Stomach (tissue), 9 donors: ENCODE data around the gene POT1. TPM values are rescaled to one million over a fixed set of nuclear protein-coding genes. Genes with fewer than 3 reads are reported as not detected.

Experiments used
- DNase-seq, 2 donors: peaks; one replicate each; pipeline versions ENCODE4 v3.0.0 to v3.0.0-alpha.2; 2013 to 2019
- H3K27ac ChIP-seq, 5 donors: fragments of 200-600 bp in 4 of 5; sonication (generic) in 4 of 5; one replicate each; pipeline ENCODE4 v1.5.1; 2013 to 2019; ENCODE audit warnings: mild to moderate bottlenecking in 1 of 5, moderate library complexity in 1 of 5
- H3K27me3 ChIP-seq, 3 donors: fragments of 200-600 bp; sonication (generic); one replicate each; pipeline ENCODE4 v1.5.1; 2017 to 2019; ENCODE audit warnings: mixed run types in 1 of 3
- H3K36me3 ChIP-seq, 4 donors: fragments of 200-600 bp; sonication (generic); 1 replicate in 3 of 4; 2 replicates in 1 of 4; pipeline ENCODE4 v1.5.1; 2016 to 2019
- H3K4me1 ChIP-seq, 4 donors: fragments of 200-600 bp; sonication (generic); one replicate each; pipeline ENCODE4 v1.5.1; 2016 to 2019
- H3K4me3 ChIP-seq, 4 donors: fragments of 200-600 bp; sonication (generic) in 3 of 4; one replicate each; pipeline ENCODE4 v1.5.1; 2016 to 2019; ENCODE audit warnings: mild to moderate bottlenecking in 1 of 4
- H3K9me3 ChIP-seq, 4 donors: fragments of 200-600 bp; sonication (generic); one replicate each; pipeline ENCODE4 v1.5.1; 2016 to 2019
- EP300 ChIP-seq: sonication (generic); formaldehyde crosslinking; IDR thresholded peaks from one replicate; pipeline ENCODE4 v1.6.1; 2017; ENCODE audit warnings: antibody characterized with exemption
- POLR2A ChIP-seq, 4 donors: fragments of 450-650 bp; IDR thresholded peaks; one replicate each; pipeline ENCODE4 v1.6.1; 2016; ENCODE audit warnings: antibody characterized with exemption in 4 of 4, control low read depth in 2 of 4, mild to moderate bottlenecking in 1 of 4, moderate library complexity in 1 of 4
- POLR2AphosphoS5 ChIP-seq, 3 donors: sonication (generic); formaldehyde crosslinking; IDR thresholded peaks; one replicate each; pipeline ENCODE4 v1.6.1; 2016; ENCODE audit warnings: antibody characterized with exemption in 3 of 3
- WGBS, 5 donors: extraction: QIAGEN DNeasy Blood & Tissue Kit in 3 of 5; methylation state at CpG; one replicate each; pipeline versions ENCODE4 v1.1.5 to v1.1.7; 2013 to 2018; 5-methylcytosine and 5-hydroxymethylcytosine counted together
- intact Hi-C: fragments of 100-400 bp; cut with DNase I; formaldehyde crosslinking; loops from one replicate; pipeline ENCODE4 v1.15.1; 2023; ENCODE audit warnings: low total_unique reads
- polyA plus RNA-seq, 3 donors: library from polyadenylated mRNA; stranded (reverse); fragments of 200-250 nt; gene quantifications; one replicate each; pipeline ENCODE4 v1.2.3, GENCODE V29; 2013
- total RNA-seq, 5 donors: library from RNA; depleted of rRNA; stranded (reverse); fragments of >200 nt; gene quantifications; one replicate each; pipeline versions ENCODE4 v1.1.0 to v1.2.3, GENCODE V29; 2014 to 2016
- TF ChIP-seq, protein P1 (sequence below), 7 experiments: fragments of 450-650 bp in 4 of 7; fragments of 200-600 bp in 3 of 7; sonication (generic) in 3 of 7; IDR thresholded peaks; one replicate each; pipeline ENCODE4 v1.5.1; 2016 to 2019; ENCODE audit warnings: antibody characterized with exemption in 7 of 7, control low read depth in 2 of 7, mild to moderate bottlenecking in 1 of 7
- donor health status: healthy with polysubstance abuse.
- donor health status: Bipolar disorder and iron deficiency.
- donor health status: healthy.

The POT1 gene
- total and polyA plus RNA-seq, 8 donors, result 4.3 to 47.5 (median 8.9) TPM

DNA sequence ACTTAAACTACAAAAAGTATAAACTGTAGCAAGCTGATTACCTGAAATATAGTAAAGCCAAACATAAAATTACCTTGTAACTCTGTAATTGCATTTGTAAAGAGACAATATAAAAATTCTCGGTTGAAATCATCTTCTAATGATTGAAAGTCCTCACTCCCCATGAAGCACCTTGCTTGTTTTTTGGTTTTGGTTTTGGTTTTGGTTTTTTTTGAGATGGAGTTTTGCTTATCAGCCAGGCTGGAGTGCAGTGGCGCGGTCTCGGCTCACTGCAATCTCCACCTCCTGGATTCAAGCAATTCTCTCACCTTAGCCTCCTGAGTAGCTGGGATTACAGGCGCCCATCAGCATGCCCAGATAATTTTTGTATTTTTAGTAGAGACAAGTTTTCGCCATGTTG is 130.2 kb downstream of the POT1 start:
- intact Hi-C loops, result no loop called here
- Histone ChIP-seq H3K27ac (no peak overlapping the region), H3K27me3 (no peaks in the 10 kb centered on the region), H3K9me3 (no peaks in the 10 kb centered on the region), H3K4me1 (no peaks in the 10 kb centered on the region), H3K36me3 (no peaks in the 10 kb centered on the region), H3K4me3 (no peak overlapping the region)
- DNase-seq, result no peak
- TF ChIP-seq EP300, result no peak
- TF ChIP-seq, protein P1, sequence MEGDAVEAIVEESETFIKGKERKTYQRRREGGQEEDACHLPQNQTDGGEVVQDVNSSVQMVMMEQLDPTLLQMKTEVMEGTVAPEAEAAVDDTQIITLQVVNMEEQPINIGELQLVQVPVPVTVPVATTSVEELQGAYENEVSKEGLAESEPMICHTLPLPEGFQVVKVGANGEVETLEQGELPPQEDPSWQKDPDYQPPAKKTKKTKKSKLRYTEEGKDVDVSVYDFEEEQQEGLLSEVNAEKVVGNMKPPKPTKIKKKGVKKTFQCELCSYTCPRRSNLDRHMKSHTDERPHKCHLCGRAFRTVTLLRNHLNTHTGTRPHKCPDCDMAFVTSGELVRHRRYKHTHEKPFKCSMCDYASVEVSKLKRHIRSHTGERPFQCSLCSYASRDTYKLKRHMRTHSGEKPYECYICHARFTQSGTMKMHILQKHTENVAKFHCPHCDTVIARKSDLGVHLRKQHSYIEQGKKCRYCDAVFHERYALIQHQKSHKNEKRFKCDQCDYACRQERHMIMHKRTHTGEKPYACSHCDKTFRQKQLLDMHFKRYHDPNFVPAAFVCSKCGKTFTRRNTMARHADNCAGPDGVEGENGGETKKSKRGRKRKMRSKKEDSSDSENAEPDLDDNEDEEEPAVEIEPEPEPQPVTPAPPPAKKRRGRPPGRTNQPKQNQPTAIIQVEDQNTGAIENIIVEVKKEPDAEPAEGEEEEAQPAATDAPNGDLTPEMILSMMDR (IDR thresholded peaks at IDR 0.05), result no peak
- no peak for TF ChIP-seq POLR2AphosphoS5 (IDR thresholded peaks at IDR 0.05)
- TF ChIP-seq POLR2A (IDR thresholded peaks at IDR 0.05), result no peak
- WGBS, 5 donors, result 76 to 89% (median 83%) methylated on average over 6 of the region's 6 CpGs

DNA sequence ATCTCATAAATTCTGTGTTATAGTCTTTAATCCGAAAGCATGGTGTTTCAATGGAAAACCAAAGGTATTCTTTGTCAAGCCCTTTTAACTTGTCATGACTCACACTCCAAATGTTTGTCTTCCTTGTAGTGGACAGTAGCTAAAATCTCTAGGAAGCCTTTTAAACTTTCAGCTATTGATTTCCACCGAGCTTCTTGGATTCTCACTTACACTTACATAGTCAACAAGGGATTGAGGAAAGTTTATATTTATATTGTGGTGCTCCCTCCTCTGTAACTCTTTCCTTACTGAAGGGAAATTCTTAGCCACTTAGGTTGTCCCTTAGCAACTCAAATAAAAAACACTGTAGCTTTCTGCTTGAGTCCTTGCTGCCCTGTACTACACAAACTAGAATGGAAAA is 132.9 kb downstream of the POT1 start:
- Histone ChIP-seq H3K4me1 (no peaks in the 10 kb centered on the region), H3K4me3 (no peak overlapping the region), H3K27ac (no peak overlapping the region), H3K27me3 (no peaks in the 10 kb centered on the region), H3K9me3 (no peaks in the 10 kb centered on the region), H3K36me3 (no peaks in the 10 kb centered on the region)
- 31 to 62% (median 42%) methylated on average over 2 of the region's 2 CpGs for WGBS, 5 donors
- DNase-seq, result no peak
- intact Hi-C loops, result no loop called here
- TF ChIP-seq, protein P1 (IDR thresholded peaks at IDR 0.05), result no peak
- TF ChIP-seq POLR2AphosphoS5 (IDR thresholded peaks at IDR 0.05) (no peak), POLR2A (IDR thresholded peaks at IDR 0.05) (no peak), EP300 (no peak)

DNA sequence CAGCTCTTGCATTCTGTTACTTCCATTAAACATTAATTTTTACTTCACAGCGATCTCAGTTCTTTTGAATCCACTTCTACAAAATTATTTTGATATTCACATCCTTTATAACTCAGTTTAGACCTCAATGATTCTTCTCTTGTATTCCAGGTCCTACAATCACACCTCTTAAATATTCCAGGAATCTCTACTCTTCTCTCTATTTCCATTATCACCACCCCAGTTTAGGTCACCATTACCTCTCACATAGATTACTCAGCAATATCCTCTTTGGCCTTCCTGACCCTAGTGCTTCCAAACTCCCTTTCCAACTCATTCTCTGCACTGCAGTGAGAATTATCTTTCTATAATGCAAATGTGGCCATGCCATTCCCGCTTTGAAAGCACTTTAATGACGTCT is 136.9 kb downstream of the POT1 start:
- Histone ChIP-seq H3K27me3 (no peaks in the 10 kb centered on the region), H3K36me3 (no peaks in the 10 kb centered on the region), H3K4me3 (no peak overlapping the region), H3K9me3 (no peaks in the 10 kb centered on the region), H3K27ac (no peak overlapping the region), H3K4me1 (no peaks in the 10 kb centered on the region)
- no peak for DNase-seq
- 76 to 88% (median 86%) methylated on average over 3 of the region's 3 CpGs for WGBS, 5 donors
- TF ChIP-seq EP300 (no peak), POLR2A (IDR thresholded peaks at IDR 0.05) (no peak), POLR2AphosphoS5 (IDR thresholded peaks at IDR 0.05) (no peak)
- TF ChIP-seq, protein P1 (IDR thresholded peaks at IDR 0.05), result no peak
- intact Hi-C loops, result no loop called here

DNA sequence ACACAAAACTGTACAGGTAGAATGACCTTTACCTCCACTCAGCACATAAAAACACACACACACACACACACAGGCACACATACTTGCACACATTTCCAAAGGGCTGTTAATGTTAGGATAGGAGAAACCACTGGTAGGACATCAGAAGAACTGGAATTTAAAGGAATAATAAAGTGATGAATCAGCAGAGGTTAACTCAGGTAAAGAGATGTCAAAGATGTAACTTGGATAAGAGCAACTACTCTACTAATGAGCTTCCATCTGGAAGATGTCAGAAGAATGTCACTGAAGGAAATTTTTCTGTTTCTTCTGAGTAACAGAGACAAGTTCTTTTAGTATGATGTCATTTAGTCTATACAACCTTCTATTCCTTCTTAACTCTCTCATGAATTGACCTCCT is 137.6 kb downstream of the POT1 start:
- intact Hi-C loops, result no loop called here

More for the DNA sequence above, 137.6 kb downstream of the POT1 start:
- no peak for DNase-seq
- no peak overlapping the region for H3K27ac ChIP-seq
- no peaks in the 10 kb centered on the region for H3K9me3 ChIP-seq
- H3K4me1 ChIP-seq, result no peaks in the 10 kb centered on the region
- H3K4me3 ChIP-seq, result no peak overlapping the region
- H3K36me3 ChIP-seq, result no peaks in the 10 kb centered on the region
- TF ChIP-seq, protein P1 (IDR thresholded peaks at IDR 0.05), result no peak
- no peak for TF ChIP-seq POLR2AphosphoS5 (IDR thresholded peaks at IDR 0.05)
- no peak for TF ChIP-seq EP300
- no peak for TF ChIP-seq POLR2A (IDR thresholded peaks at IDR 0.05)
- no peaks in the 10 kb centered on the region for H3K27me3 ChIP-seq
